Heart right ventricle (tissue), 16 donors: ENCODE measurements around the gene GFAP. TPM values are rescaled to one million over a fixed set of nuclear protein-coding genes. Genes with fewer than 3 reads are reported as not detected.

ENCODE experiments used
- ATAC-seq, 8 donors: fragments of 200-7000 bp; cut with Tn5 transposase; one replicate each; pipeline ENCODE4 v1.9.1; 2020; ENCODE audit warnings: mild to moderate bottlenecking in 8 of 8, moderate library complexity in 8 of 8, moderate number of reproducible peaks in 1 of 8
- DNase-seq, 2 donors: peaks; one replicate each; pipeline ENCODE4 v3.0.0-alpha.2; 2020
- H3K27ac ChIP-seq, 10 donors: fragments of 200-600 bp; sonication (generic) in 2 of 10; one replicate each; pipeline versions ENCODE4 v1.5.0 to v1.8.0; 2020 to 2022; ENCODE audit warnings: mild to moderate bottlenecking in 3 of 10
- H3K27me3 ChIP-seq, 7 donors: fragments of 200-600 bp; one replicate each; pipeline ENCODE4 v1.8.0; 2021 to 2022; ENCODE audit warnings: mild to moderate bottlenecking in 2 of 7
- H3K36me3 ChIP-seq, 9 donors: fragments of 200-600 bp; sonication (generic) in 1 of 9; one replicate each; pipeline versions ENCODE4 v1.5.0 to v1.8.0; 2020 to 2022; ENCODE audit warnings: mild to moderate bottlenecking in 2 of 9
- H3K4me1 ChIP-seq, 9 donors: fragments of 200-600 bp; sonication (generic) in 1 of 9; one replicate each; pipeline versions ENCODE4 v1.5.0 to v1.8.0; 2020 to 2022; ENCODE audit warnings: mild to moderate bottlenecking in 4 of 9
- H3K4me3 ChIP-seq, 10 donors: fragments of 200-600 bp; sonication (generic) in 2 of 10; one replicate each; pipeline versions ENCODE4 v1.5.0 to v1.8.0; 2020 to 2022; ENCODE audit warnings: mild to moderate bottlenecking in 7 of 10, moderate library complexity in 2 of 10
- H3K9me3 ChIP-seq, 11 donors: fragments of 200-600 bp in 10 of 11; sonication (generic) in 2 of 11; one replicate each; pipeline versions ENCODE4 v1.5.0 to v1.8.0; 2013 to 2022; ENCODE audit warnings: mild to moderate bottlenecking in 2 of 11, control low read depth in 1 of 11, moderate library complexity in 1 of 11
- WGBS, 2 donors: extraction: QIAGEN DNeasy Blood & Tissue Kit; methylation state at CpG; one replicate each; pipeline ENCODE4 v1.1.7; 2013; ENCODE audit warnings: inconsistent platforms in 1 of 2; 5-methylcytosine and 5-hydroxymethylcytosine counted together
- intact Hi-C, 10 donors: fragments of 100-400 bp; cut with DNase I; formaldehyde crosslinking; loops; one replicate each; pipeline versions ENCODE4 v1.11.1 to v1.14.2; 2022
- polyA plus RNA-seq, 2 donors: library from polyadenylated mRNA; stranded (reverse); fragments of 200-250 nt; gene quantifications; one replicate each; pipeline ENCODE4 v1.2.3, GENCODE V29; 2013
- total RNA-seq, 10 donors: library from RNA; stranded (reverse); fragmentation: NEBNext Ultra II Directional in 3 of 10; extraction: Animal tissue kit (Norgen Biotek cat#: 25700) in 3 of 10; gene quantifications; one replicate each; pipeline versions ENCODE4 v1.2.1 to v1.2.4, GENCODE V29; 2021 to 2023
- TF ChIP-seq, protein P1 (sequence below), 9 donors: fragments of 200-600 bp; sonication (generic) in 2 of 9; IDR thresholded peaks; one replicate each; pipeline versions ENCODE4 v1.5.0 to v1.8.0; 2021 to 2022; ENCODE audit warnings: antibody characterized with exemption in 9 of 9, mild to moderate bottlenecking in 5 of 9, moderate library complexity in 1 of 9
- donor health status: Arrhythmogenic right ventricular cardiomyopathy.
- donor health status: ischemic (EF 13 %, LVEDD 7.1; RV severe dilation, severe dysfunction).
- donor health status: healthy with polysubstance abuse.
- donor health status: DM: no; HTN: yes; CAD: no.
- donor health status: DM: no; HTN: no; CAD: no.
- donor health status: ischemic (EF 25% LVEDD 6.9; RV normal size, moderate dysfunction).
- donor health status: ischemic (EF 25% LVEDD 5.7; RV mildly dilated, moderate dysfunction).
- donor health status: healthy.
- donor health status: DM: yes; HTN: yes; CAD: no.
- donor health status: Ischemic cardiomyopathy.
- donor health status: ischemic (EF 35%, LVEDD 5.7; RV mildly dilated, moderate dysfunction).
- donor health status: nonischemic (EF 11% LVEDD 7.7; RV severe dilation, severe dysfunction).
- donor health status: DM: yes; HTN: yes; CAD: no.
- donor health status: PGD.
- donor health status: ischemic (EF 29% LVEDD 5.4; RV normal size, mild dysfunction).
- donor health status: nonischemic (EF 23%, LVEDD 6.1; RV moderate dilation, normal function).

Gene GFAP
- total and polyA plus RNA-seq, 12 donors: 2.1 to 8.6 (median 7.1) TPM

DNA sequence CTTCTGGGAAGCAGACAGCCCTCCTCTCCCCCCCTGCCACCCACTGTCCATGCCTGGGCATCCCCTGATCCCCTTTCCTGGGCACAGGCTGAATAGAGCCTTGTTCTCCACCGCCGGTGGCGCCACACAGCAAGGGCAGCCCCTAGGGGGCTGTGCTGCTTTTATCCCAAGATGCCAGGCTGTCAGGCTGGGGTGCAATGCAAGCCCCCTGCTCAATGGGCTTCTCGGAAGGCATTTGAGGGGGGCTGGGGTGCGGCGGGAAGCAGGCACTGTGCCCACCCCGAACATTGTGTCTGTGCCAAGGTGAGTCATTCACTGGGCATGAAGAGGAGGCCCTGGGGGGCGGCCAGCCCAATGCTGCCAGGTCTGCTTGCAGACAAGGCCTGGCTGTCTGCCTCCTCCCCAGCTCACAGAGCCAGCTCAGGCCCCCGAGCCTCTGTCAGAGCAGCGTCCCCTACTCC, 1.5 kb upstream of the GFAP start:
- Histone ChIP-seq H3K9me3 (no peaks in the 10 kb centered on the region), H3K27ac (peak overlapping the region; percentile 35 to 81 (median 73)), H3K4me3 (no peak overlapping the region), H3K36me3 (no peaks in the 10 kb centered on the region), H3K4me1 (peaks cover 4 to 46% (median 28%) of the 10 kb centered on the region in 9 donors), H3K27me3 (peaks cover 0 to 44% (median 7%) of the 10 kb centered on the region in 7 donors)
- intact Hi-C loops: loop anchor here in 5 of 10 donors (2.0 to 10.0 kb wide), 3 partner anchors 178 to 216 kb away; partner anchors contain the start of gene PLCD3 (in 1 of the 5)
- WGBS, 2 donors: 46 to 56% methylated on average over 10 of the region's 10 CpGs
- ATAC-seq (peak; percentile 53 to 85 (median 69)), DNase-seq (peak; percentile 70 to 76)
- TF ChIP-seq, protein P1, sequence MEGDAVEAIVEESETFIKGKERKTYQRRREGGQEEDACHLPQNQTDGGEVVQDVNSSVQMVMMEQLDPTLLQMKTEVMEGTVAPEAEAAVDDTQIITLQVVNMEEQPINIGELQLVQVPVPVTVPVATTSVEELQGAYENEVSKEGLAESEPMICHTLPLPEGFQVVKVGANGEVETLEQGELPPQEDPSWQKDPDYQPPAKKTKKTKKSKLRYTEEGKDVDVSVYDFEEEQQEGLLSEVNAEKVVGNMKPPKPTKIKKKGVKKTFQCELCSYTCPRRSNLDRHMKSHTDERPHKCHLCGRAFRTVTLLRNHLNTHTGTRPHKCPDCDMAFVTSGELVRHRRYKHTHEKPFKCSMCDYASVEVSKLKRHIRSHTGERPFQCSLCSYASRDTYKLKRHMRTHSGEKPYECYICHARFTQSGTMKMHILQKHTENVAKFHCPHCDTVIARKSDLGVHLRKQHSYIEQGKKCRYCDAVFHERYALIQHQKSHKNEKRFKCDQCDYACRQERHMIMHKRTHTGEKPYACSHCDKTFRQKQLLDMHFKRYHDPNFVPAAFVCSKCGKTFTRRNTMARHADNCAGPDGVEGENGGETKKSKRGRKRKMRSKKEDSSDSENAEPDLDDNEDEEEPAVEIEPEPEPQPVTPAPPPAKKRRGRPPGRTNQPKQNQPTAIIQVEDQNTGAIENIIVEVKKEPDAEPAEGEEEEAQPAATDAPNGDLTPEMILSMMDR (IDR thresholded peaks at IDR 0.05): no peak

DNA sequence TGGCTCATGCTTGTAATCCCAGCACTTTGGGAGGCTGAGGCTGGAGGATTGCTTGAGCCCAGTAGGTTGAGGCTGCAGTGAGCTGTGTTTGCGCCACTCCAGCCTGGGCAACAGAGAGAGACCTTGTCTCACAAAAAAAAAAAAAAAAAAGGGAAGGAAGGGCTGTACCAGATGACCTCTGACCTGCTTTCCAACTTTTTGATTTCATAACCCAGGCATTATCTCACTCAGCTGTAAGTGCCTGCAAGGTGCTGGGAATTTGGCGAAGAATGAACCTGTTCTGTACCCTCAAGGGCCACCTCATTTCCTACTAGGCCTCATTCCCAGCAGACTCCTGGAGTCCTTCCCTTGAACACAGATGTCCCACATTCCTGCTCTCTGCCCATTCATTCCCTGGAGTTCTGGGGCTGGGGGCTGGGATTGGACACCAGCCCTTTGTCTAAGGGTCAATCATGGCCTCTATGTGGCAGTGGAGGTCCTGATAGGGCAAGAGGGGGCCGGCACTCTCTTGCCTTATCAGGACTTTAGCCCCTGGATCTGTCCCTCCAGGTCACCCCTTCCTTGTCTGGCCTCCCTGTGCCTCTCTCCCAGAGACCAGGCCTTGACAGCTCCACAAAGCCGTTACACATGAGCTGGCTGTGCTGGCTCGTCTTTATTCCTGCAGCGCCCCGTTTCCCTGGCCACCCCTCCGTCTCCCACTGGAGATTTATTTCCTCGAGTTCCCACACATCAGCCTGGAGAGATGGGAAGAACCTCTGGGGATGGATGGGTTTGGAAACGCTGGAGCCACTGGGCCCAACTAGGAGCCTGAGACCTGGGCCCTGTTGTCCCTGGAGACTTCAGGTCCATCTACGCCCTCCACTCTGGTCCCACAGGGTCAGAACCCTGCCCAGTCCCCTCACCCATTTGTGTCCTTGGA, 821 bp upstream of the GFAP start:
- 71% methylated on average over 11 of the region's 11 CpGs for WGBS, 2 donors
- intact Hi-C loops: loop anchor here in 5 of 10 donors (2.0 to 10.0 kb wide), 3 partner anchors 179 to 217 kb away; partner anchors contain the start of gene PLCD3 (in 1 of the 5)
- Histone ChIP-seq H3K9me3 (no peaks in the 10 kb centered on the region), H3K4me1 (peaks cover under 1 to 46% (median 34%) of the 10 kb centered on the region in 9 donors), H3K36me3 (no peaks in the 10 kb centered on the region), H3K27ac (peak overlapping the region; percentile 35 to 81 (median 73)), H3K4me3 (no peak overlapping the region), H3K27me3 (peaks cover 0 to 48% (median 9%) of the 10 kb centered on the region in 7 donors)
- TF ChIP-seq, protein P1 (IDR thresholded peaks at IDR 0.05): no peak
- peak in 2 of 8 donors; percentile 1 to 2 for ATAC-seq
- DNase-seq: no peak

DNA sequence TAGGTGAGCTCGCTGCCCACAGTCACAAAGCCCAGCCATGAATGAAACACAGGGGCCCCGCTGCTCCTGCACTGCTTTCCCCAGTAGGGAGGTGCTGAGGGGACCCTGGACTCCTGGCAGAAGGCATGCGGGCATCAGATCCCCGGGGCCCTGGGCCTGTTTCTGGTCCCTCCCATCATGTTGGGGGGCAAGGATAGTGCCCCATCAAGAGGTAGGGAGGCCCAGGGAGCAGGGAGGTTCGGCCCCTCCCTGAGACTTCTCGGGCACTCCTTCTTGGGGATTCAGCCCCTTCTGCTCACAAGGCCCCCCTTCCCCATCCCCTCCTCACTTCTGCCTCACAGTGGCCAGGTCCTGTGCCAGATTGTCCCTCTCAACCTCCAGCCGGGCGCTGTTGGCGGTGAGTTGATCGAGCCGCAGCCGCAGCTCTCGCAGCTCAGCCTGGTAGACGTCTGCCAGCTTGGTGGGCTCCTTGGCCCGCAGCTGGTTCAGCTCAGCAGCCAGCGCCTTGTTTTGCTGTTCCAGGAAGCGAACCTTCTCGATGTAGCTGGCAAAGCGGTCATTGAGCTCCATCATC, 515 bp downstream of the GFAP start:
- 84 to 89% methylated on average over 19 of the region's 19 CpGs for WGBS, 2 donors
- no peaks in the 10 kb centered on the region for H3K9me3 ChIP-seq
- intact Hi-C loops: loop anchor here in 6 of 10 donors (5.0 to 10.0 kb wide), 2 partner anchors 180 to 183 kb away; no protein-coding TSS in a partner anchor
- peaks cover 0 to 42% (median 12%) of the 10 kb centered on the region in 7 donors for H3K27me3 ChIP-seq
- H3K36me3 ChIP-seq: no peaks in the 10 kb centered on the region
- DNase-seq: no peak
- TF ChIP-seq, protein P1 (IDR thresholded peaks at IDR 0.05): no peak
- no peak for ATAC-seq
- peaks cover 0 to 40% (median 23%) of the 10 kb centered on the region in 9 donors for H3K4me1 ChIP-seq
- H3K27ac ChIP-seq: peak overlapping the region in 1 of 10 donors; percentile 73
- H3K4me3 ChIP-seq: no peak overlapping the region

DNA sequence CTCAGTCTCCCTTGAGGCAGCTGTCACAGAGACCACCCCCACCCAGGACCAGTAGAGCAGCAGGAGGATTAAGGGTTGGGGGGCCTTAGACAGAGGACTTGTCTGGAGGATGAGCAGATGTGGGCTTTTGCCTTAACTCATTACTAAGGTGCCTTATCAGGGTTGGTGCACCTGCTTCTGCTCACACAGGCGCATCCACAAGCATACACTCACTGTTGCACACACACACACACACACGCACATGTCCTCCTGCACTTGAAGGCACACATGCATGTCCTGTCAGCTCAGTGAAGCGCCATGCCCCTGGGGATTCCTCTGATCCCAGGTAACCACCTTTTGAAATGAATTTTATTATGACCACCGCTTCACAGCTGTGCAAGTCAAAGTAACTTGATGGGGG, 1.2 kb downstream of the GFAP start:
- no peaks in the 10 kb centered on the region for H3K36me3 ChIP-seq
- no peak for ATAC-seq
- H3K27me3 ChIP-seq: peaks cover 0 to 42% (median 12%) of the 10 kb centered on the region in 7 donors
- intact Hi-C loops: loop anchor here in 5 of 10 donors (5.0 to 10.0 kb wide), 2 partner anchors 181 to 183 kb away; no protein-coding TSS in a partner anchor
- peaks cover 0 to 38% (median 23%) of the 10 kb centered on the region in 9 donors for H3K4me1 ChIP-seq
- H3K4me3 ChIP-seq: no peak overlapping the region
- TF ChIP-seq, protein P1 (IDR thresholded peaks at IDR 0.05): no peak
- H3K9me3 ChIP-seq: no peaks in the 10 kb centered on the region
- 83 to 88% methylated on average over 4 of the region's 4 CpGs for WGBS, 2 donors
- no peak for DNase-seq
- no peak overlapping the region for H3K27ac ChIP-seq
